Measurements from ENCODE around the gene SCAF1.

GRCh38 chr19:49639401-49640112 lies 2.5 kb upstream of the SCAF1 start:
- TF ChIP-seq EZH2phosphoT487 (IDR thresholded peaks at IDR 0.05; ENCODE audit: unreplicated experiment), result no peak
- TF ChIP-seq CTCF (conservative IDR thresholded peaks at IDR 0.05; ENCODE audit: low read depth in 2 of 2), result no peak
- TF ChIP-seq POLR2AphosphoS5 (IDR thresholded peaks at IDR 0.05; ENCODE audit: low read depth), result no peak
- no peak for TF ChIP-seq REST (IDR thresholded peaks at IDR 0.05; ENCODE audit: unreplicated experiment)
- no peak for TF ChIP-seq ZNF331 (CRISPR knock-in tag; IDR thresholded peaks at IDR 0.05; ENCODE audit: low read depth)
- TF ChIP-seq EZH2 (IDR thresholded peaks at IDR 0.05; ENCODE audit: low read depth, unreplicated experiment), result no peak
- no peak for TF ChIP-seq CREB1 (CRISPR knock-in tag; IDR thresholded peaks at IDR 0.05; ENCODE audit: low read depth)
- no peak for TF ChIP-seq ETS1 (IDR thresholded peaks at IDR 0.05)

Measured in GM23338 (cell line).